ENCODE results near the gene RNF2.

DNA sequence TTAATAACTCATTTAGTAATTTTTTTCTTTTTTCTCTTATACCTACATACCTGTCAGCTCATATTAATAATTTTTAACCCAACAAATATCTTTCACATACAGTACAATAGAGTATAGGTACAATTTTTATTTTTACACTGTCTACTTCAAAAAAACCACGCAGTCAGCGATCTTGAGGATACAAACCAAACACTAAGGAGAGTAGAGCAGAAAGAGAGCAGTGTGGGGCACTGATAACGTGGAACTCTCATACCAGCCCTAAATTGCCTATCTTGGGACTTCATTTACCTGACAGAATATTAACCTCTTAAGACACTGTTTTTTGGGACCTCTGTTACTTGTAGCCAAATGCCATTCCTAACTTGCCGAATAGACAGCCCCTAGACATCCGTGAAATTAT is 105.9 kb downstream of the RNF2 start:
- TF ChIP-seq, protein P1, sequence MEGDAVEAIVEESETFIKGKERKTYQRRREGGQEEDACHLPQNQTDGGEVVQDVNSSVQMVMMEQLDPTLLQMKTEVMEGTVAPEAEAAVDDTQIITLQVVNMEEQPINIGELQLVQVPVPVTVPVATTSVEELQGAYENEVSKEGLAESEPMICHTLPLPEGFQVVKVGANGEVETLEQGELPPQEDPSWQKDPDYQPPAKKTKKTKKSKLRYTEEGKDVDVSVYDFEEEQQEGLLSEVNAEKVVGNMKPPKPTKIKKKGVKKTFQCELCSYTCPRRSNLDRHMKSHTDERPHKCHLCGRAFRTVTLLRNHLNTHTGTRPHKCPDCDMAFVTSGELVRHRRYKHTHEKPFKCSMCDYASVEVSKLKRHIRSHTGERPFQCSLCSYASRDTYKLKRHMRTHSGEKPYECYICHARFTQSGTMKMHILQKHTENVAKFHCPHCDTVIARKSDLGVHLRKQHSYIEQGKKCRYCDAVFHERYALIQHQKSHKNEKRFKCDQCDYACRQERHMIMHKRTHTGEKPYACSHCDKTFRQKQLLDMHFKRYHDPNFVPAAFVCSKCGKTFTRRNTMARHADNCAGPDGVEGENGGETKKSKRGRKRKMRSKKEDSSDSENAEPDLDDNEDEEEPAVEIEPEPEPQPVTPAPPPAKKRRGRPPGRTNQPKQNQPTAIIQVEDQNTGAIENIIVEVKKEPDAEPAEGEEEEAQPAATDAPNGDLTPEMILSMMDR (IDR thresholded peaks at IDR 0.05; ENCODE audit: low read depth, low read length, missing input control), result no peak
- TF ChIP-seq EGR1 (IDR thresholded peaks at IDR 0.05; ENCODE audit: low read depth in 2 of 2) (no peak), REST (IDR thresholded peaks at IDR 0.05) (no peak), ATF3 (IDR thresholded peaks at IDR 0.05) (no peak), YY1 (IDR thresholded peaks at IDR 0.05) (no peak), GABPA (IDR thresholded peaks at IDR 0.05 in 1 of 2, conservative IDR thresholded peaks at IDR 0.05 in 1 of 2) (no peak), SP1 (IDR thresholded peaks at IDR 0.05) (no peak), NR2F2 (IDR thresholded peaks at IDR 0.05) (no peak), RAD21 (IDR thresholded peaks at IDR 0.05) (no peak), TAF1 (conservative IDR thresholded peaks at IDR 0.05) (no peak), FOXA1 (IDR thresholded peaks at IDR 0.05) (no peak), JUND (IDR thresholded peaks at IDR 0.05) (no peak)
- TF ChIP-seq, protein P2, sequence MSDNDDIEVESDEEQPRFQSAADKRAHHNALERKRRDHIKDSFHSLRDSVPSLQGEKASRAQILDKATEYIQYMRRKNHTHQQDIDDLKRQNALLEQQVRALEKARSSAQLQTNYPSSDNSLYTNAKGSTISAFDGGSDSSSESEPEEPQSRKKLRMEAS (IDR thresholded peaks at IDR 0.05), result no peak

Data from liver (tissue), 3 donors.